ENCODE measurements around the gene CA5A.
"Not testable (repeated sequence)": the region's sequence is repeated elsewhere in the genome, so short reads cannot be mapped to it uniquely, and the experiment has no call there.

CA5A gene

DNA sequence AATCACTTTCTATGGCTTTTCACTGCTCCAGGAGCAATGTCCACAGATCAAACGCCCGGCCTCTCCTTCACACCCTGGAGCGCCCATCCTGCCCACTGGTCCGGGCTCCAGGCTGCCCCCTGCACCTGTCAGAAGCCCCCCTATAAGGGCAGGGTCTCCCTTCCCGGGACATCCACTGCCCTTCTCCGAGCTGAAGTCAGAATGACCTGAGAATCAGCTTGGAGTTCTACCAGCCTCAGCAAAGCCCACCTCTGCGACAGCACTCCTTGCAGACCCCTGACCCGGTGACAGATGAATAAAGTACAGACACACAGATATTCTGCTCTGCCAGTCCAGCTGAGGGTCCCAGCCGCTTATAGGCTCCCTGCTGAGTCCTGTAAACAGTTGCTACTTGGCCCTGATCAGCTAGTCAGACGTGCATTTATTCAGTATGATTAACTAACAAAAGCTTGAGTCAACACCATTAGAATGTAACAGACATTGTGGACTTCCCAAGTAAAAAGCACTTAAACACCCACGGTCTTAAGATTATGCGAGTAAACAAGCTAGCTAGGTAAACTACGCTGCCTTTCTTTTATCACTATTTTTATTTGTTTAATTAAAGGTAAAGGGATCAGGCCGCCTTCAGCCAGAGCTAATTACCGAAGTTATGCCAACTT, 71.9 kb downstream of the CA5A start:
- H3K9ac ChIP-seq (ENCODE audit: insufficient read length) = no peak overlapping the region

DNA sequence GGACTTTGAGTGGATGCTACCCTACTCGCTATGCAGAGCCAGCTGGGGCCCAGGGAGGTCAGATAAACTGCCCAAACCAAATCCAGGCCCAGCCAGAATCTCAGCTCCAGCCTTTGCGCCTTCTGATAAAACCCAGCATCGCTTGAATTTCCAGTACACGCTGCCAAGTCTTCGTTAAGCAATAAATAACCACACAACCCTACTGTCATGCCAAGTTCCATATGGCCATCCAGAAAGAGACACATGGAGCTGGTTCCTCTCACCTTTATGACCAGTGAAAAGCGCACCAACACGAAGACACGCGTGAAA, 73.0 kb downstream of the CA5A start:
- H3K9me3 ChIP-seq (ENCODE audit: low read depth, low read length); DNase-seq (ENCODE audit: low read depth, low spot score); H3K4me3 ChIP-seq; H3K27ac ChIP-seq; H3K9ac ChIP-seq (ENCODE audit: insufficient read length); H3K36me3 ChIP-seq (ENCODE audit: insufficient read depth, low read length): not testable (repeated sequence)

More for the DNA sequence above, 71.9 kb downstream of the CA5A start:
- Histone ChIP-seq H3K4me3 (no peak overlapping the region), H3K27ac (no peak overlapping the region), H3K9me3 (ENCODE audit: low read depth, low read length) (no peaks in the 10 kb centered on the region), H3K36me3 (ENCODE audit: insufficient read depth, low read length) (peaks cover 4% of the 10 kb centered on the region; the same call in 1 of the 2 replicates)
- DNase-seq (ENCODE audit: low read depth, low spot score) = no peak
- TF ChIP-seq FOXP2 (optimal IDR thresholded peaks at IDR 0.05; ENCODE audit: control extremely low read depth, extremely low read length, insufficient read depth) (no peak), EZH2 (IDR thresholded peaks at IDR 0.05) (no peak), POLR2AphosphoS5 (IDR thresholded peaks at IDR 0.05; ENCODE audit: borderline replicate concordance, low read depth, low read length) (no peak)

DNA sequence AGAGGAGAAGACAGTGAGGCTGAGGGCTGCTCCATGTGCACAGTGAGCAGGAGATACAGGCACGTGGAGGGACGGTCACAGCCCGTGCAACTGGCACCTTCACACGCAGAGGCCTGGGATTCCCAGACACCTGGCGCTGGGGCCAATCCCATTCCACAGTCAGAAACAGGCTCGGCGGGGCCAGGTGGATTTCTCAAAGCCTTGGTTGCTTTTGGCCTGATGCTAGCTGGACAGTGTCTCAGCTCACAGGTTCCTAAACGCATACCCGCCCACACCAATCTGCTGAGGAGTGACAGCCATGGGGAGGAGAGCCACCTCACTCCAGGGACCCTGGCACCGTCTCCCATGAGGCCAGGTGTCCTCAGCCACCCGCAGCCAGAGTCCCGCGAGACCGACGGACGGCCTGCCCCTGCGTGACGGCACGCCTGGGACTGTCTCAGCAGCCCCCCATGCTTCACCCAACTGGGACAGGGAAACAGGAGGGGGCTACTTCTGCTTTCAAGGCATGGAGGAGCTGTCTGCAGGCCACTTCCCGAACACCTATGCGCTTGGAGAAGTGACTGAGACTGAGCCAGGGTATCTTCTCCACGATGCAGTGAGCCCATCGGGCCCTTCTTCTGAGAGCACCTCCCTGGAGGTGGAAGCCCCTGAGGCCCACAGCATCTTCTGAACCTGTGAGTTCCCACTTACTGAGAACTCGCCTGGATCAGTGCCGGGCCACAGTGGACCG, 73.6 kb downstream of the CA5A start:
- H3K9ac ChIP-seq (ENCODE audit: insufficient read length); H3K36me3 ChIP-seq (ENCODE audit: insufficient read depth, low read length); DNase-seq (ENCODE audit: low read depth, low spot score); H3K4me3 ChIP-seq; H3K9me3 ChIP-seq (ENCODE audit: low read depth, low read length); H3K27ac ChIP-seq: not testable (repeated sequence)

DNA sequence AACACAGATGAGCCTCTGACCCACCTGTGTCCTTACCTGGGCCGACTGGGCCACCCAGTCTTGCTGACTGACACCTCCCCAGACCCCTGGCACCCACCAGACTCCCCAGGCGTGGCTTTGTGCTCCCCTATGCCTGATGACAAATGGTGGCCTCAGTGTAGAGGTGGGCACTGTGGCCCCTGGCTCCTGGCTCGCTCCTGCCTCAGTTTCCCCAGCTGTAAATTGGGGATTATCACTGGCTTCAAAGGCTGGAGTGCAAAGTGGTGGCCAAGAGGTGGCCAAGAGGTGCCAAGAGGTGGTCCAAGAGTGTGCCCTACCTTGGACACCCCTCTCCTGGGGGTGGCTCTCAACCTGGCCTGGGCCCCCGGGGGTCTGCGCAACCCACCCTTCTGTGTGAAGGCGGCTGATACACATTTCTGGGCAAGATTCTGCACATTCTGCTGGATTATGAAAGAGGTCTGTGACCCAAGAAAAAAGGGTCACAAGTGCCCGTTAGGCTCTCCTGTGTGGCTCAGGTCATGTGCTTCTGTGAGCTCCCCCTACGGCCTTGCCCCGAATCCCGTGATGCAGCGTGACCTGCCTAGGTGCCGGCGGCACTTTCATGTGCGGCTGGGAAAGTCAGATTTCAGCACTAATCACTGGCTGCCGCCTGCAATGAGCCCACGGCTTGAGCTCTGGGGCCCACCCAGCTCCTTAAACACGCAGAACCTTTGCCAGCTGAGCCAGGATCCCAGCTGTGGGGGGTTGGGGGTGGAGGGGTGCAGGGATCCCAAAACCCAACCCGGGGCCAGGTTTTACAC, 74.8 kb downstream of the CA5A start:
- not testable (repeated sequence) for H3K9me3 ChIP-seq (ENCODE audit: low read depth, low read length); DNase-seq (ENCODE audit: low read depth, low spot score); H3K27ac ChIP-seq; H3K36me3 ChIP-seq (ENCODE audit: insufficient read depth, low read length); H3K4me3 ChIP-seq; H3K9ac ChIP-seq (ENCODE audit: insufficient read length)

DNA sequence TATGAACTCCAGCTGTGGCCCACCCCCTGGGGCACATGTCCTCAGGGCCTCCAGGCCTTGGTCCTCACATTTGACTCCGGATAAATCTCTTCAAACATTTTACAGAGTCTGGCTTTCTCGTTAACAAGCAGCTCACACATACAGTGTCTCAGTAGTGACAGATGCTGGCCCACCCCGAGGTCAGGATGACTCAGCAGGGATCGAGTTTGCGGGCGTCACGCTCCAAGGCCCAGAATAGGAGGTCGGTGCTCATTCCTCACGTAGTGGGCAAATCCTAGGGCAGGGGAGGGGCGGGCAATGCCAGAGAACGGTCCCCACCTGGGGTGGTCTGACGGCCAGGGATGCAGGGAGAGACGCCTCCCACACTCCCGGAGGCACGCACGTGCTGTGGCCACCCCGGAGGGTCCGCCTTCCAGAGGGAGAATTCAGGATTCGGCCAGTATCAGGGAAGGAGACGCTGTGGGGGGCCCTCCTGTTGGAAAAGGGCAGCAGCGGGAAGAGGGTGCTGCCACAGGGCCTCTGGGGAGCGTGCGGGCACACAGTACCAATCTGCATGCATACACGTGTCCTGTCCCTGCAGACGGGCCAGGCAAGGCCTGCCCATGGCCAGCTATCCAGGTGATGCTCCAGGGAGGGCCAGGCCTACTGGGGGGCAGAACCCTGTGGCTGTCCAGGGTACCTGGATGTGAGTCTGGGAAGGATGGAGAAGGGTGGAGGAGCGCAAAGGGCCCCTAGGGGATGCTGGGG, 75.6 kb downstream of the CA5A start:
- no peak overlapping the region for H3K27ac ChIP-seq
- DNase-seq (ENCODE audit: low read depth, low spot score) = no peak
- no peak for TF ChIP-seq FOXP2 (optimal IDR thresholded peaks at IDR 0.05; ENCODE audit: control extremely low read depth, extremely low read length, insufficient read depth)
- no peak for TF ChIP-seq EZH2 (IDR thresholded peaks at IDR 0.05)
- TF ChIP-seq POLR2AphosphoS5 (IDR thresholded peaks at IDR 0.05; ENCODE audit: borderline replicate concordance, low read depth, low read length) = no peak
- no peaks in the 10 kb centered on the region for H3K9me3 ChIP-seq (ENCODE audit: low read depth, low read length)
- H3K36me3 ChIP-seq (ENCODE audit: insufficient read depth, low read length) = peaks cover 4% of the 10 kb centered on the region; the same call in 1 of the 2 replicates
- no peak overlapping the region for H3K9ac ChIP-seq (ENCODE audit: insufficient read length)
- H3K4me3 ChIP-seq = no peak overlapping the region

DNA sequence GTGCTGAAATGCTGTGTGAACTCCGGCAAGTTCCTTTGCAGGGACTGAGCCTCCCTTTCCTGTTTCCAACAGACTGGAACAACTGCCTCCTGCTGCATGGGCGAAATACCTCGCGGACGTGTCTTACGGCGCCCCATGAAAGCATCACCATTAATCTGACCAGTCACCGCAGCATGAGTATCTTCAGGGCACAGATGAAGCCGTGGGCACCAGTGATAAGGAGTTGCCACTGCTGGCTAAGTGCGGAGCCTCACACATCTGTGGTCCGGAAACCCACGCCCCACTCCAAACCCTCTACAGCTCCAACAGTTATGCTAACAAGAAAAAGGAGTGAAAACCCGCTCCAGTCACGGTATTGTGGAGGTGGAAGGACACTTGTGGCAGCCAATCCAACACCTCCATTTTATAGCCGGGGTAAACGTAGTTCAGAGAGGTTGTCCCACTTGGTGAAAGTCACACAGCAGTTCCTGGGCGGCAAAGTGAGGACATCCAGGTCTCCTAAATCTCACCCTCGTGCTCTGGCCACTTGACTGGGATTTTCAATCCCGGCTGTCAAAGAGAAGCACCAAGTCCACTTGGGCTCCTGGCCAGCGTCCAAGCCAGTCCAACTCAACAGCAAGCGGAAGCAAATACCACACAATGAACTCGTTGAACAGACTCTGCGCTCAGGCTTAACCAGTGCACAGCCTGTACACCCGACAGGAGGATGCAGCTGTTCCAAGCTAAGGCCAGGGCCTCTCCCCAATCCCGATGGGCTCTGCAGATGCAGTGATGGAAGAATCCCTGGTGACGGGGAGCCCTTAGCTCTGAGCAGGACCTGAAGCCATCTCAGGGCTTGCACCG, 78.0 kb downstream of the CA5A start:
- not testable (repeated sequence) for H3K4me3 ChIP-seq; DNase-seq (ENCODE audit: low read depth, low spot score); H3K36me3 ChIP-seq (ENCODE audit: insufficient read depth, low read length); H3K27ac ChIP-seq; H3K9me3 ChIP-seq (ENCODE audit: low read depth, low read length); H3K9ac ChIP-seq (ENCODE audit: insufficient read length)

DNA sequence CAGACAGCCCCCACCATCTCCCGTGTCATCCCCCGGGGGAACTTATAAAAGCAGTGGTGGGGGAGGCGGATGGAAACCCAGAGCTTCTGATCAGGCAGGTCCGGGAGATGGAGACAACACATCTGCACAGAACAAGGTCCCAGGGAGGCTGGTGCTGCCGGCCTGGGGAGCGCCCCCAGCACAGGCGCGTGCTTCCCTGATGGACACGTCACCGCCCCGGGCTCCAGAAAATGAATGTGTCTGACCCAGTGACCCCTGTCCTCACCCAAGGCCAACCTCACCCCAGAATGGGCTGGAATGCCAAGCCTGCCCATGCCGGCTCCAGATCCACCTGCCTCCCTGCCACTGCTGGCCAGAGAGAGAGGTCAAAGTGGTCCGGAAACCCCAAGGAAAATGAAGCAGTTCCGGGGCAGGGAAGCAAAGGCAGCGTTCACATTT, 79.5 kb downstream of the CA5A start:
- DNase-seq (ENCODE audit: low read depth, low spot score) = no peak
- TF ChIP-seq POLR2AphosphoS5 (IDR thresholded peaks at IDR 0.05; ENCODE audit: borderline replicate concordance, low read depth, low read length) (no peak), FOXP2 (optimal IDR thresholded peaks at IDR 0.05; ENCODE audit: control extremely low read depth, extremely low read length, insufficient read depth) (no peak), EZH2 (IDR thresholded peaks at IDR 0.05) (no peak)
- Histone ChIP-seq H3K4me3 (no peak overlapping the region), H3K9me3 (ENCODE audit: low read depth, low read length) (no peaks in the 10 kb centered on the region), H3K9ac (ENCODE audit: insufficient read length) (no peak overlapping the region), H3K36me3 (ENCODE audit: insufficient read depth, low read length) (peaks cover under 1% of the 10 kb centered on the region; the same call in 1 of the 2 replicates), H3K27ac (no peak overlapping the region)
